ENCODE data around the gene NELL1. TPM values are rescaled to one million over a fixed set of nuclear protein-coding genes. Genes with fewer than 3 reads are reported as not detected.

NELL1 gene
- total RNA-seq, 4 donors from 2014 or later: 0.27 TPM; not detected in 3

DNA sequence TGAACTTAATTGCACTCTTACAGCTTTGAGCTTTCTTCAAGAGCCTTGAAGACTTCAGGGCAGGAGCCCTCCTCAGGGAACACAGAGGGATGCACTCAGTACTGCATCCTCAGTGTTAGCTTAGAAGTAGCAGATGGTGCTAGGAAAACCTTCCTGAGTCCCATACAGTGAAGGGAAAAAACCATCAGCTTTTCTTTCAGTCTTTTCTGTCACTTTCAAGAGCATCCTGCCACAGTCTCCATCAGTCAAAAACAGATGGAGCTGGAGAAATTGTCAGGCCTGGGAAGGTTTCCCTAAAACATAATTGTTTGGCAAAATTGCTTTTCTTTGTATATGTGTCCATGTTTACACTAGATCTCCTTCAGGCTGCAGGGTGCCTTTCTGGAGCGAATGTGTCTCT is 384.1 kb downstream of the NELL1 start:
- DNase-seq: no peak

GRCh38 chr11:21056644-21057043 is 387.3 kb downstream of the NELL1 start:
- Histone ChIP-seq H3K4me3 (no peak overlapping the region), H3K4me1 (no peaks in the 10 kb centered on the region), H3K27ac (no peak overlapping the region), H3K36me3 (no peaks in the 10 kb centered on the region), H3K9me3 (no peaks in the 10 kb centered on the region), H3K27me3 (no peaks in the 10 kb centered on the region)
- TF ChIP-seq EP300 (IDR thresholded peaks at IDR 0.05; ENCODE audit: low read depth) (no peak), POLR2AphosphoS5 (IDR thresholded peaks at IDR 0.05) (no peak), POLR2A (IDR thresholded peaks at IDR 0.05) (no peak)
- TF ChIP-seq, protein P1, sequence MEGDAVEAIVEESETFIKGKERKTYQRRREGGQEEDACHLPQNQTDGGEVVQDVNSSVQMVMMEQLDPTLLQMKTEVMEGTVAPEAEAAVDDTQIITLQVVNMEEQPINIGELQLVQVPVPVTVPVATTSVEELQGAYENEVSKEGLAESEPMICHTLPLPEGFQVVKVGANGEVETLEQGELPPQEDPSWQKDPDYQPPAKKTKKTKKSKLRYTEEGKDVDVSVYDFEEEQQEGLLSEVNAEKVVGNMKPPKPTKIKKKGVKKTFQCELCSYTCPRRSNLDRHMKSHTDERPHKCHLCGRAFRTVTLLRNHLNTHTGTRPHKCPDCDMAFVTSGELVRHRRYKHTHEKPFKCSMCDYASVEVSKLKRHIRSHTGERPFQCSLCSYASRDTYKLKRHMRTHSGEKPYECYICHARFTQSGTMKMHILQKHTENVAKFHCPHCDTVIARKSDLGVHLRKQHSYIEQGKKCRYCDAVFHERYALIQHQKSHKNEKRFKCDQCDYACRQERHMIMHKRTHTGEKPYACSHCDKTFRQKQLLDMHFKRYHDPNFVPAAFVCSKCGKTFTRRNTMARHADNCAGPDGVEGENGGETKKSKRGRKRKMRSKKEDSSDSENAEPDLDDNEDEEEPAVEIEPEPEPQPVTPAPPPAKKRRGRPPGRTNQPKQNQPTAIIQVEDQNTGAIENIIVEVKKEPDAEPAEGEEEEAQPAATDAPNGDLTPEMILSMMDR (IDR thresholded peaks at IDR 0.05): no peak
- intact Hi-C loops (cut with DNase I; ENCODE audit: low total_unique reads): no loop called here
- no peak for DNase-seq
- in situ Hi-C loops (cut with MboI; ENCODE audit: low pct_ligation_motif_present in 1 of 4, low pct_unique_long_range_greater_than_20kb in 1 of 4, low sequenced_read_pairs in 3 of 4): no loop called here

More for the DNA sequence above, 384.1 kb downstream of the NELL1 start:
- intact Hi-C loops (cut with DNase I; ENCODE audit: low total_unique reads) (no loop called here), in situ Hi-C loops (cut with MboI; ENCODE audit: low pct_ligation_motif_present in 1 of 4, low pct_unique_long_range_greater_than_20kb in 1 of 4, low sequenced_read_pairs in 3 of 4) (no loop called here)
- no peak overlapping the region for H3K27ac ChIP-seq
- 33 to 63% methylated on average over 1 of the region's 1 CpG for WGBS, 2 donors (ENCODE audit: low coverage in 1 of 2)
- no peaks in the 10 kb centered on the region for H3K27me3 ChIP-seq
- no peaks in the 10 kb centered on the region for H3K4me1 ChIP-seq
- no peaks in the 10 kb centered on the region for H3K9me3 ChIP-seq
- no peaks in the 10 kb centered on the region for H3K36me3 ChIP-seq
- H3K4me3 ChIP-seq: no peak overlapping the region
- TF ChIP-seq EP300 (IDR thresholded peaks at IDR 0.05; ENCODE audit: low read depth): no peak
- TF ChIP-seq POLR2A (IDR thresholded peaks at IDR 0.05): no peak
- TF ChIP-seq POLR2AphosphoS5 (IDR thresholded peaks at IDR 0.05): no peak
- TF ChIP-seq, protein P1 (IDR thresholded peaks at IDR 0.05): no peak

DNA sequence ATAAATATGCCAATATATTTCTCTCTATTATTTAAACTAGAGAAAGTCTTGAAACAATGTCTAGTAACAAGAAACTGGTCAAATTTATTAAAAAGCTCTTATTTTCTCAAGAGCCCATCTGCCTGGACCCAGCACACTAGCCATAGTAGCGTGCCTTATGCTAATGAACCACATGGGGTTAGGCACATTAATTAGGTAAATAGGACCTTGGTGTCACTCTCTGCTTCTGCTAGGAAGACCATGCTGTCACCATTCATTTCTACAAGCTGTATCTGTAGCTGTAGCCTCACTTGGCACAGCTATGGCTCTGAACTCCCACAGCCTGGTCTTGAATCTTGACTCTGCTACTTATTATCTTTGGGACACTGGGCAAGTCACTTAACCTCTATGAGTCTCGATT is 390.5 kb downstream of the NELL1 start:
- in situ Hi-C loops (cut with MboI; ENCODE audit: low pct_ligation_motif_present in 1 of 4, low pct_unique_long_range_greater_than_20kb in 1 of 4, low sequenced_read_pairs in 3 of 4): no loop called here
- TF ChIP-seq, protein P1 (IDR thresholded peaks at IDR 0.05): no peak
- TF ChIP-seq POLR2AphosphoS5 (IDR thresholded peaks at IDR 0.05) (no peak), EP300 (IDR thresholded peaks at IDR 0.05; ENCODE audit: low read depth) (no peak), POLR2A (IDR thresholded peaks at IDR 0.05) (no peak)
- Histone ChIP-seq H3K4me3 (no peak overlapping the region), H3K27me3 (no peaks in the 10 kb centered on the region), H3K4me1 (no peaks in the 10 kb centered on the region), H3K36me3 (no peaks in the 10 kb centered on the region), H3K27ac (no peak overlapping the region), H3K9me3 (no peaks in the 10 kb centered on the region)
- no peak for DNase-seq
- 45 to 49% methylated on average over 1 to 2 of the region's 2 CpGs for WGBS, 2 donors (ENCODE audit: low coverage in 1 of 2)
- intact Hi-C loops (cut with DNase I; ENCODE audit: low total_unique reads): no loop called here

GRCh38 chr11:21066030-21066429 is 396.6 kb downstream of the NELL1 start:
- no peaks in the 10 kb centered on the region for H3K27me3 ChIP-seq
- H3K9me3 ChIP-seq: no peaks in the 10 kb centered on the region
- no peaks in the 10 kb centered on the region for H3K36me3 ChIP-seq
- in situ Hi-C loops (cut with MboI; ENCODE audit: low pct_ligation_motif_present in 1 of 4, low pct_unique_long_range_greater_than_20kb in 1 of 4, low sequenced_read_pairs in 3 of 4): no loop called here
- H3K4me1 ChIP-seq: no peaks in the 10 kb centered on the region
- TF ChIP-seq POLR2AphosphoS5 (IDR thresholded peaks at IDR 0.05) (no peak), EP300 (IDR thresholded peaks at IDR 0.05; ENCODE audit: low read depth) (no peak), POLR2A (IDR thresholded peaks at IDR 0.05) (no peak)
- TF ChIP-seq, protein P1 (IDR thresholded peaks at IDR 0.05): no peak
- intact Hi-C loops (cut with DNase I; ENCODE audit: low total_unique reads): no loop called here
- WGBS, 2 donors (ENCODE audit: low coverage in 1 of 2): 56 to 68% methylated on average over 2 of the region's 2 CpGs
- peak overlapping the region in 1 of 4 donors; percentile 6 for H3K4me3 ChIP-seq
- no peak overlapping the region for H3K27ac ChIP-seq
- DNase-seq: no peak

All from transverse colon (tissue), 4 donors.